GM13976 (cell line): ENCODE measurements around the gene MAP7D2.

Source experiments
- DNase-seq: peaks from one replicate; pipeline ENCODE4 v3.0.0; 2012; ENCODE audit warnings: low spot score
- CTCF ChIP-seq: IDR thresholded peaks from 2 replicates; pipeline ENCODE4 v1.5.1; 2012; ENCODE audit warnings: borderline replicate concordance, mild to moderate bottlenecking; ENCODE audit not compliant: insufficient read depth; ENCODE audit errors: extremely low read depth, missing control alignments, control extremely low read depth
- in situ Hi-C: fragments of 300-500 bp; cut with MboI; formaldehyde crosslinking; loops from one replicate; pipeline ENCODE4 v1.12.0; 2022; ENCODE audit warnings: low sequenced_read_pairs, mixed read lengths, inconsistent platforms; ENCODE audit not compliant: unreplicated experiment

MAP7D2 gene

GRCh38 chrX:20046864-20047263 lies 69.8 kb downstream of the MAP7D2 start:
- no peak for DNase-seq
- no peak for TF ChIP-seq CTCF
- in situ Hi-C loops = no loop called here

GRCh38 chrX:20046223-20046622 lies 70.5 kb downstream of the MAP7D2 start:
- DNase-seq = no peak
- no peak for TF ChIP-seq CTCF
- in situ Hi-C loops = no loop called here

GRCh38 chrX:20042221-20042620 lies 74.5 kb downstream of the MAP7D2 start:
- no peak for DNase-seq
- no peak for TF ChIP-seq CTCF
- in situ Hi-C loops = no loop called here

- in situ Hi-C loops = no loop called here
- no peak for DNase-seq
- no peak for TF ChIP-seq CTCF
These were observed 77.7 kb downstream of the MAP7D2 start for GRCh38 chrX:20038966-20039365.

GRCh38 chrX:20037186-20037585 lies 79.5 kb downstream of the MAP7D2 start:
- in situ Hi-C loops = no loop called here
- no peak for DNase-seq

GRCh38 chrX:20032201-20032600 lies 84.5 kb downstream of the MAP7D2 start:
- in situ Hi-C loops = no loop called here
- DNase-seq = no peak
- TF ChIP-seq CTCF = no peak

More at GRCh38 chrX:20037186-20037585, 79.5 kb downstream of the MAP7D2 start:
- TF ChIP-seq CTCF = no peak

GRCh38 chrX:20029728-20030127 lies 87.0 kb downstream of the MAP7D2 start:
- TF ChIP-seq CTCF = no peak
- no peak for DNase-seq
- in situ Hi-C loops = no loop called here
